Gastroesophageal sphincter (tissue), 3 donors: ENCODE results near the gene MIPEP.

Source experiments
- CTCF ChIP-seq, 4 experiments: fragments of 200-600 bp in 2 of 4; fragments of 450-650 bp in 2 of 4; sonication (generic) in 1 of 4; IDR thresholded peaks; one replicate each; pipeline ENCODE4 v1.5.1; 2017 to 2019; ENCODE audit warnings: antibody characterized with exemption in 4 of 4, mild to moderate bottlenecking in 2 of 4, moderate library complexity in 2 of 4
- EP300 ChIP-seq: sonication (generic); formaldehyde crosslinking; IDR thresholded peaks from one replicate; pipeline ENCODE4 v1.6.1; 2017; ENCODE audit warnings: antibody characterized with exemption, mild to moderate bottlenecking
- POLR2A ChIP-seq, 2 donors: fragments of 450-650 bp; IDR thresholded peaks; one replicate each; pipeline ENCODE4 v1.6.1; 2017; ENCODE audit warnings: antibody characterized with exemption in 2 of 2, mild to moderate bottlenecking in 2 of 2, moderate library complexity in 1 of 2
- POLR2AphosphoS5 ChIP-seq: sonication (generic); formaldehyde crosslinking; IDR thresholded peaks from one replicate; pipeline ENCODE4 v1.6.1; 2017; ENCODE audit warnings: antibody characterized with exemption

- TF ChIP-seq POLR2A (IDR thresholded peaks at IDR 0.05) = no peak
- TF ChIP-seq CTCF (IDR thresholded peaks at IDR 0.05) = no peak
- no peak for TF ChIP-seq POLR2AphosphoS5
- TF ChIP-seq EP300 = no peak
Observed at GRCh38 chr13:23796551-23796950, 92.6 kb downstream of the MIPEP start.
